OCI-LY7 (cell line): ENCODE results near the gene COL15A1. TPM values are rescaled to one million over a fixed set of nuclear protein-coding genes. Genes with fewer than 3 reads are reported as not detected.

ENCODE experiments used
- BruUV-seq: library from RNA; stranded (reverse); fragments of 400-500 nt; replicated peaks from 2 replicates; lab custom pipeline; 2021; lab: Mats Ljungman, UMichigan
- CTCF ChIA-PET: fragments of 300-600 bp; sonication (Branson Sonifier 250); formaldehyde crosslinking; loops from one replicate; lab custom pipeline; 2022; ENCODE audit warnings: antibody characterized with exemption; ENCODE audit not compliant: unreplicated experiment; lab: Charles Lee
- POLR2A ChIA-PET: fragments of 300-600 bp; sonication (Branson Sonifier 250); formaldehyde crosslinking; loops from one replicate; lab custom pipeline; 2022; ENCODE audit warnings: antibody characterized with exemption; lab: Charles Lee
- DNase-seq: peaks from one replicate; pipeline ENCODE4 v3.0.0-alpha.2; 2015; ENCODE audit warnings: low spot score
- H2AFZ ChIP-seq: fragments of 200-600 bp; sonication (generic), shearing (Covaris generic); 2 replicates; pipeline ENCODE4 v1.6.1; 2014; ENCODE audit warnings: mild to moderate bottlenecking, antibody characterized with exemption, low read length, moderate library complexity
- H3K27ac ChIP-seq: fragments of 200-600 bp; sonication (generic); 2 replicates; pipeline ENCODE4 v1.5.1; 2014; ENCODE audit warnings: mixed run types, low read depth, mild to moderate bottlenecking, moderate library complexity, low read length, inconsistent platforms; ENCODE audit not compliant: poor library complexity, severe bottlenecking
- H3K36me3 ChIP-seq: fragments of 200-600 bp; sonication (generic); 2 replicates; pipeline ENCODE4 v1.6.1; 2014; ENCODE audit warnings: mild to moderate bottlenecking, antibody characterized with exemption, low read length, moderate library complexity, mixed read lengths; ENCODE audit not compliant: insufficient read depth
- H3K4me1 ChIP-seq: fragments of 200-600 bp; sonication (generic); 2 replicates; pipeline ENCODE4 v1.5.1; 2014; ENCODE audit warnings: mild to moderate bottlenecking, low read length; ENCODE audit not compliant: insufficient read depth, poor library complexity, severe bottlenecking
- H3K4me2 ChIP-seq: fragments of 200-600 bp; sonication (generic); 2 replicates; pipeline ENCODE4 v1.6.1; 2014; ENCODE audit warnings: mild to moderate bottlenecking, low read length
- H3K4me3 ChIP-seq: fragments of 200-600 bp; sonication (generic); 2 replicates; pipeline ENCODE4 v1.5.1; 2014; ENCODE audit warnings: mild to moderate bottlenecking, low read depth, low read length; ENCODE audit not compliant: poor library complexity, severe bottlenecking
- H3K79me2 ChIP-seq: fragments of 200-600 bp; sonication (generic); 2 replicates; pipeline ENCODE4 v1.6.1; 2016; ENCODE audit warnings: low read depth, mild to moderate bottlenecking, low read length, moderate library complexity, mixed read lengths; ENCODE audit not compliant: insufficient read depth
- H3K9me2 ChIP-seq: fragments of 200-600 bp; sonication (generic); 2 replicates; pipeline ENCODE4 v1.6.1; 2016; ENCODE audit warnings: mild to moderate bottlenecking, low read length, mixed read lengths; ENCODE audit not compliant: insufficient read depth
- H3K9me3 ChIP-seq: fragments of 200-600 bp; sonication (generic); 2 replicates; pipeline ENCODE4 v1.6.1; 2014; ENCODE audit warnings: mild to moderate bottlenecking, mixed run types, low read length, mixed read lengths
- H4K20me1 ChIP-seq: fragments of 200-600 bp; sonication (generic); 2 replicates; pipeline ENCODE4 v1.6.1; 2014; ENCODE audit warnings: mild to moderate bottlenecking, antibody characterized with exemption, low read length, moderate library complexity, mixed read lengths; ENCODE audit not compliant: insufficient read depth
- EZH2phosphoT487 ChIP-seq: fragments of 200-600 bp; sonication (generic); IDR thresholded peaks from 2 replicates; pipeline ENCODE4 v1.6.1; 2018; ENCODE audit warnings: low read depth, borderline replicate concordance, mild to moderate bottlenecking, mixed run types, antibody characterized with exemption, low read length, moderate library complexity, mixed read lengths
- intact Hi-C: fragments of 100-400 bp; cut with micrococcal nuclease; formaldehyde crosslinking; loops from one replicate; pipeline ENCODE4 v1.10.0; 2022; ENCODE audit not compliant: unreplicated experiment
- total RNA-seq, 2 experiments: library from RNA; depleted of rRNA in 1 of 2; stranded (reverse); fragments of >200 nt in 1 of 2; shearing (Covaris generic) in 1 of 2; gene quantifications; 2 replicates each; pipeline ENCODE4 v1.2.3, GENCODE V29; 2014 to 2022
- TF ChIP-seq, protein P1 (sequence below): fragments of 200-600 bp; sonication (generic); conservative IDR thresholded peaks from 2 replicates; pipeline ENCODE4 v1.5.1; 2014; ENCODE audit warnings: mild to moderate bottlenecking, antibody characterized with exemption, low read length, moderate library complexity, mixed read lengths

COL15A1 gene
- total RNA-seq, 2 experiments from 2014 or later: not detected

DNA sequence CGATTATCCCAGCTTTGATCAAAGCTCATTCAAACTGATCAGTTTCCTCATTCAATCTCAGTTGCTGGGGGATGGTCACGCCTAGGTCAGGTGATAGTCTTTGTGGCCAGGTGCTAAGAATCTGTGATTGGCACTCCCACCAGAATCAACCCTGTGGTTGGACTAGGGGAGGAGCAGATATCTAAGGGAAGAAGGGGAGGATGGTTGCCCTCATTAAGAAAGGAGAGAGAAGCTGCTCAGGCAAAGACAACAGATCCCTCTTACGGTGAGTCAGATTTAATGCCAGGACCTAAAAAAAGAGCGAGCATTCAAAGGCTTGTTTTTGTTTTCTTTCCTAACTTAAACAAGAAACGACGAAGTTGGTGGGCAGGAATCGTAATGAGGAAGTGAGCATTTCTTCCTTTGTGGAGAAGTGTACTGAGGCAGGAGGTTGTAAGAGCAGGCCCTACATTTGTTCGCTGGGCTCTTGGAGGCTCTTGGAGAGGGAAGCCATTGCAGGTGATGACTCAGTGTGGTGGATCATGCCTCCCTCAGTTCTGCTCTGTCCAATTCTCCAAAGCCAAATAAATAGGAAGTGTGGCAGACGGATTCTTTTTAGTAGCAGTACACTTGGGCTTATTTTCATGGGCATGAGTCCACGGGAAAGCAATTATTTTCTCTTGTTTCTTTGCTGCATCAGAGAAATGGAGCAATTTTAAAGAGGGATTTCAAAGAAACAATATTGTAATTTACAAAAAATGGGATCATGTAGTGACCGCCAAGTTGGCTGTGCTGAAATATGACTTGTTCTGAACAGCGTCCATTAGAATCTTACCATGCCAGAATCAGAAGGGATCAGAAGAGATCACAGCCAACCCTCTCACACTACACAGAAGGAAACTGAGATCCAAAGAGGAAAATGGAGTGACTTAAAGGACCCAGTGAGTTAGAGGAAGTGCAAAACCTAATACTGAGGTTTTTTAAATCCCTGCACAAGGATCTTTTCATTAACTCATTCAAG lies 142.5 kb downstream of the COL15A1 start:
- CTCF ChIA-PET: no interaction called here
- H2AFZ ChIP-seq: no peak overlapping the region
- DNase-seq: no peak
- no peak overlapping the region for H3K4me2 ChIP-seq
- H3K9me3 ChIP-seq: peaks cover 17% of the 10 kb centered on the region
- TF ChIP-seq, protein P1, sequence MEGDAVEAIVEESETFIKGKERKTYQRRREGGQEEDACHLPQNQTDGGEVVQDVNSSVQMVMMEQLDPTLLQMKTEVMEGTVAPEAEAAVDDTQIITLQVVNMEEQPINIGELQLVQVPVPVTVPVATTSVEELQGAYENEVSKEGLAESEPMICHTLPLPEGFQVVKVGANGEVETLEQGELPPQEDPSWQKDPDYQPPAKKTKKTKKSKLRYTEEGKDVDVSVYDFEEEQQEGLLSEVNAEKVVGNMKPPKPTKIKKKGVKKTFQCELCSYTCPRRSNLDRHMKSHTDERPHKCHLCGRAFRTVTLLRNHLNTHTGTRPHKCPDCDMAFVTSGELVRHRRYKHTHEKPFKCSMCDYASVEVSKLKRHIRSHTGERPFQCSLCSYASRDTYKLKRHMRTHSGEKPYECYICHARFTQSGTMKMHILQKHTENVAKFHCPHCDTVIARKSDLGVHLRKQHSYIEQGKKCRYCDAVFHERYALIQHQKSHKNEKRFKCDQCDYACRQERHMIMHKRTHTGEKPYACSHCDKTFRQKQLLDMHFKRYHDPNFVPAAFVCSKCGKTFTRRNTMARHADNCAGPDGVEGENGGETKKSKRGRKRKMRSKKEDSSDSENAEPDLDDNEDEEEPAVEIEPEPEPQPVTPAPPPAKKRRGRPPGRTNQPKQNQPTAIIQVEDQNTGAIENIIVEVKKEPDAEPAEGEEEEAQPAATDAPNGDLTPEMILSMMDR: no peak
- no peak for TF ChIP-seq EZH2phosphoT487
- no peaks in the 10 kb centered on the region for H3K4me1 ChIP-seq
- H3K79me2 ChIP-seq: no peaks in the 10 kb centered on the region
- BruUV-seq: no TSS peak
- intact Hi-C loops: no loop called here
- no peaks in the 10 kb centered on the region for H4K20me1 ChIP-seq
- no peaks in the 10 kb centered on the region for H3K9me2 ChIP-seq
- POLR2A ChIA-PET: no interaction called here
- no peak overlapping the region for H3K4me3 ChIP-seq
- H3K27ac ChIP-seq: no peak overlapping the region
- no peaks in the 10 kb centered on the region; the same call in 1 of the 2 replicates for H3K36me3 ChIP-seq

DNA sequence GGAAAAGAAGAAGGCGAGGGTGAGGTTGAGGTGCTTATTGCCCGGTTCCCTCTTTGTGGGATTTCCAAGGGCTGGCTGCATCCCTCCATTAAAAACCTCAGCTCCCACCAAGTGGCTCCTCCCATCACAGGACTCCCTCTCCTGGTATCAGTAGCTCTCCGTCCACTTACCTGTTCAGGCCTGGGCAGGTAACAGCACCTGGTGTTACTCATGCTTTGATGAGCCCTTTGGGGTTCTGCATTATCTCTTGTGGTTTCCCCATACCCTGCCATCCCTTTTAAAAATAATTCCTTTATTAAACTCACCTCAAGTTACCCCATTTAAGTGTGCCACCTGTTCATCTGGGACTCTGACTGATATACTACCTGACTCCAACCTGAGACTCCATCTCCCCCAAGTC lies 143.8 kb downstream of the COL15A1 start:
- H3K27ac ChIP-seq: no peak overlapping the region
- CTCF ChIA-PET: no interaction called here
- H3K9me2 ChIP-seq: no peaks in the 10 kb centered on the region
- no peaks in the 10 kb centered on the region for H4K20me1 ChIP-seq
- H3K4me2 ChIP-seq: no peak overlapping the region
- DNase-seq: no peak
- TF ChIP-seq, protein P1: no peak
- no peak for TF ChIP-seq EZH2phosphoT487
- no peaks in the 10 kb centered on the region; the same call in 1 of the 2 replicates for H3K36me3 ChIP-seq
- no TSS peak for BruUV-seq
- no peak overlapping the region for H3K4me3 ChIP-seq
- H3K4me1 ChIP-seq: no peaks in the 10 kb centered on the region
- H3K9me3 ChIP-seq: peaks cover 17% of the 10 kb centered on the region
- POLR2A ChIA-PET: no interaction called here
- no peaks in the 10 kb centered on the region for H3K79me2 ChIP-seq
- H2AFZ ChIP-seq: no peak overlapping the region
- intact Hi-C loops: no loop called here
